LNCAP (cell line): ENCODE results near the gene TCFL5.
A peak's percentile ranks its signal among the peaks of the same experiment; 100 is the strongest.

Experiments
- CTCF ChIP-seq: fragments of 450-650 bp; IDR thresholded peaks from 2 replicates; pipeline ENCODE4 v1.5.1; 2017; ENCODE audit warnings: mild to moderate bottlenecking

TCFL5 gene

GRCh38 chr20:62826646-62827310, 34.8 kb downstream of the TCFL5 start:
- no peak for TF ChIP-seq CTCF

DNA sequence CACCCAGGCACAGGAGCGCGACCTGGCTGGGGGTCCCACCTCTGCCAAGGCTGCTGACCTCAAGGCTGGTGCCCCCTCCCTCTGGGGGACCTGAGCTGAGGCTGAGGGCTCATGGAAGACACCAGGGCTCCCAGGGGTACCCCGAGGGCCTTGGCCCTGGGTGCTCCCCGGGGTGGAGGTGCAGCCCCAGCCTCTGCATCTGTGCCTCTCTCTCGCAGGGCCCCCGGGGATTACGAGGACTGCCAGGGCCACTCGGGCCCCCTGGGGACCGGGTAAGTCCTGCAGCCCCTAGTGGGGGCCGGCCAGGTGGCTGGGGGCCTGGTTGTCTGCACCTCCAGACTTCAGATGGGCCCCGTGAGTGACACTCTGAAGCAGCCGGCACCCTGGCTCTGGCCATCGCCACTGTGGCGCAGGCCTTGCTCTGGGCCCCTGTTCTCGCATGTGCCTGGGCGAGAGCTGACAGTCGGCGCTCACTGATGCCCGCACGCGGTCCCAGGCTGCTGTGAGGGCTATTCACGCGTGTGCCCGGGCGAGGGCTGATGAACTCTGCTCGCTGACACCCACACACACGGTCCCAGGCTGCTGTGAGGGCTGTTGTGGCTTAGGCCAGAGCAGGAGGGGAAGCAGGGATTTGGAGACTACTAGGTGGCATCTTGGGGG, 35.5 kb downstream of the TCFL5 start:
- no peak for TF ChIP-seq CTCF

- TF ChIP-seq CTCF: no peak
Observed at GRCh38 chr20:62825333-62825985, 36.2 kb downstream of the TCFL5 start.

GRCh38 chr20:62824476-62825332, 36.9 kb downstream of the TCFL5 start:
- no peak for TF ChIP-seq CTCF

- no peak for TF ChIP-seq CTCF
Observed at GRCh38 chr20:62823688-62824475, 37.7 kb downstream of the TCFL5 start.

DNA sequence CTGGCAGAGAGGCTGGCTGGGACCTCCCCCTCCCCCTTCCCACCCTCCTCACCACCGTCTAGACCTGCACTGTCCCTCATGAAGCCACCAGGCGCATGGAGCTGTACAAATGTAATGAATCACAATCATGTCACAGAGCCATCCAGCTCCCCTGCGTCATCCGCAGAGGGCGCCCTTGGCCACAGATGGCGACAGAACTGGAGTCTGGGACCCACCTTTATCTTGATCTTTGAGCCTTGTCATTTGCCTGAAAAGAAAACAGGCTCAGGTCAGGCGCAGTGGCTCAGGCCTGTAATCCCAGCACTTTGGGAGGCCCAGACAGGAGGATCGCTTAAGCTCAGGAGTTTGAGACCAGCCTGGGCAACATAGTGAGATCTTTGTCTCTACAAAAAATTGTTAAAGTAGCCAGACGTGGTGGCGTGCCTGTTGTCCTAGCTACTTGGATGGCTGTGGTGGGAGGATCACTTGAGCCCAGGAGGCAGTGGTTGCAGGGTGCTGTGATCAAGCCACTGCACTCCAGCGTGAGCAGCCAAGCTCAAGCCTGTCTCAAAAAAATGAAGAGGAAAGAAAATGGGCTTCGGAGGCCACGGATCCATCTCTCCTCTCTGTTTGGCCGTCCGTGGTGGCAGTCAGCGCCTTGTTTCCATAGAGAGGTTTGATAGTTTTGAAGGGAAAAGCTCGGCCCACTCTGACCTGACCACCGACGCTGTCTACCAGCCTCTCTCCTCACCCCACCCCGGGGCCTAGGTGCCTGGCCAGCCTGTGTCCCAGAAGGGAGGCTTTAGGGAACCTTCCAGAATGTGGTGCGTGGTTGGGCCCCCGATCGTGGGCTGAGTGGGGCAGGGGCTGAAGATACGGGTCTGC, 38.6 kb downstream of the TCFL5 start:
- TF ChIP-seq CTCF: peak; percentile 42
